Measurements from ENCODE around the gene KMT2D.
"Not testable (repeated sequence)": the region's sequence is repeated elsewhere in the genome, so short reads cannot be mapped to it uniquely, and the experiment has no call there.

Gene KMT2D

DNA sequence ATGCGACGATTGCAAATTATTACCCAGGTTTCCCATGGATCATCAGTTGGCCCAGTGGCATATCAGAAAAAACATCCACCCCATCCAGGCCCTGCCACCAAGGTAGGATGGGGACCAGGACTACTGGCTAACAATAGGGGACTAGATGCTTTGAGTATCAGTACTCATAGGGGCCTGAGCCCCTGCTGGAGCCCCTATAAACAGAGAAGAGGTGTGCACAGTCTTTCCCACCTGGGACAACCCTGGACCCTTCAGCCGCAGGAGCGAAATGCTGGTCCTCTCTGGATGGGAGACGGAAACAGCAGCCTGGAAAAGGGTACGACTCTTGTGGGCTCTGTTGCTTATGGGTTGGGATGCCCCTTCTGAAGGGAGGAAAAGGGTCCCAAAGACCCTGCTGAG lies 28.3 kb upstream of the KMT2D start:
- DNase-seq (ENCODE audit: low read depth), result no peak

GRCh38 chr12:49088150-49088931 lies 27.7 kb upstream of the KMT2D start:
- DNase-seq (ENCODE audit: low read depth), result peak; percentile 93

DNA sequence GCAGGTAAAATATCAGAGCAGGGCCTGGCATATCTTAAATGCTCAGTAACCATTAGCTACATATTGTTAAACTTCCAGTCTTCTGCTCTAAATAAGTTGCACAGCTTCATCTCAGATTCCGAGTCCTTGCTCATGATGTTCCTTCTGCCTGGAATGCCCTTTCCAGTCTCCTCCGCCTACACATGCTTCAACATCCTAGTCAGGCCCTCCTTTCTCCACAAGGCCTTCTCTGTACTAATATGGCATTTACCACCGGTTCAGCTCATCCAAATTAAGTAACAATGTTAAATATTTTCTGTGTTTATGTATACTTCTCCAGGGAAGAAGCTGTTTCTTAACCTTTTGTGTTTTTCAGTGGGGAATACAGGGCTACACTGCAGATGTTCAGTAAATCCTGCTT lies 25.5 kb upstream of the KMT2D start:
- no peak for DNase-seq (ENCODE audit: low read depth)

DNA sequence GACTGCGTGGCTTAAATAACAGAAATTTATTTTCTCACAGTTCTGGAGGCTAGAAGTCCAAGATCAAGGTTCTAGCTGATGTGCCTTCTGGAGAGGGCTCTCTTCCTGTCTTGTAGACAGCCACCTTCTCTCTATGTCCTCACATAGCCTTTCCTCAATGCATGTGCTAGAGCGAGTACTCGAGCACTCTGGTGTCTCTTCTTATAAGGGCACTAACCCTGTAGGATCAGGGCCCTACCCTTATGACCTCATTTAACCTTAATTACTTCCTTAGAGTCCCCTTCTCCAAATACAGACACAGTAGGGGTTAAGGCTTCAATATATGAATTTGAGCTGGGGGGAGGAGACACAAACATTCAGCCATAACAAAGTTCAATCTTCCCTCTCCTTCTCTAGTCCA lies 23.8 kb upstream of the KMT2D start:
- no peak for DNase-seq (ENCODE audit: low read depth)

DNA sequence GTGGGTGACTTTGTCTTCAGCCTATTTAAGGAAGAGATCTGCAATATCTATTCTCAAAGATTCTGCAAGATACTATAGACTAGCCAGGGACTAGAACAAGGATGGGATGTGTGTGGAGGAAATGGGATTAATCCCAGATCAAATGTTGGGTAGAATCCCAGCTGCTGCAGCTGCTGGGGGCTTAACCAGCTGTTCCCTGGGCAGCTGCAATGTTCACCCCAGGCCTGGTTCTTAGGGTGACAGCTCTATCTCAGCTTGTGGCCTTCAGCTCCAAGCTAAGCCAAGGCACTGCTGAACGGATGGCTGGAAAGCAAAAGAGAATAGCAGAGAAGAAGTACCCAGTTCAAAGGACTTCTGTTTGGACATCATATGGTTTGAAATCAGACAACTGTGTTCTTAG lies 19.2 kb upstream of the KMT2D start:
- no peak for DNase-seq (ENCODE audit: low read depth)

GRCh38 chr12:49070971-49071370 lies 10.4 kb upstream of the KMT2D start:
- no peak for DNase-seq (ENCODE audit: low read depth)

DNA sequence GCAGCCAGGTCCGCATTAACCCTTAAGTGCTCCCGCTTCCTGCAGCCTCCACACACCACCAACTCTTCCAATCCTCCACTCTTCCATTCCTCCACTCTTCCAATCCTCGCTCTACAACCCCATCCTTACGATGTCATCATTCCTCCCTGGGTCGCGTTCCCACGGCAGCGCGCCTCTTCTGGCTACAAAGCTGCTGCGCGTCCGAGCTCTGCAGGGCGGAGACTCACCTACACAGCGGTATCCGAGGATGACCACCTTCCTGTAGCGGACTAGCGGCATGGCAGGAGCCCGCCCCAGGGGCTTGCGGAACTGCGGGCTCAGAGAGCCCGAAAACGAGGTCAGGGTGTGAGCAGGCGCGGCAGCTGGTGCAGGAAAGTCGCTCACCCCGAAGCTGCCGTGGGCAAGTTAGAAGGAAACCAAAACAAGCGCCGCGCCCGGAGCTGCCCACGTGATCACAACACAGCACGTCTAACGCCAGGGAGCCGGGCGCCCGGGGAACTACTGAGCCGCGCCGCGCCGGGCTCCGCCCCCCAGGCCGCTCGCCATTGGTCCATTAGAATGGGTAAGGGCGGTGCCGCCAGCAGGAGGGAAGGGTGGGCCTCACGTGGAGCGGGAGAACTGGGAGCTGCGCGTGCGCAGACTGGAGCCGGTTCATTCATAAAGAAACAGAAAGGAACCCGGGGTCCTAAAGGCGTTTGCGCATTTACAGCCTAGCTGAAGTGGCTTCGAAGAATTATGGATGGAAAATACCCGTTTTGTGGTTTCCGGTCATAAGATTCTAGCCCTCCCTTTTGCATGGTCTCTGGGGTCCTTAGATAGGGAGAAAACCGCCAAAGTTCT lies 9.1 kb upstream of the KMT2D start, which contains the start of gene RHEBL1:
TSS of gene RHEBL1 (minus strand) at position 473 of the 840 bp plus-strand sequence. CDS start at position 279, 194 bp downstream.
- DNase-seq (ENCODE audit: low read depth), result peak; percentile 98

DNA sequence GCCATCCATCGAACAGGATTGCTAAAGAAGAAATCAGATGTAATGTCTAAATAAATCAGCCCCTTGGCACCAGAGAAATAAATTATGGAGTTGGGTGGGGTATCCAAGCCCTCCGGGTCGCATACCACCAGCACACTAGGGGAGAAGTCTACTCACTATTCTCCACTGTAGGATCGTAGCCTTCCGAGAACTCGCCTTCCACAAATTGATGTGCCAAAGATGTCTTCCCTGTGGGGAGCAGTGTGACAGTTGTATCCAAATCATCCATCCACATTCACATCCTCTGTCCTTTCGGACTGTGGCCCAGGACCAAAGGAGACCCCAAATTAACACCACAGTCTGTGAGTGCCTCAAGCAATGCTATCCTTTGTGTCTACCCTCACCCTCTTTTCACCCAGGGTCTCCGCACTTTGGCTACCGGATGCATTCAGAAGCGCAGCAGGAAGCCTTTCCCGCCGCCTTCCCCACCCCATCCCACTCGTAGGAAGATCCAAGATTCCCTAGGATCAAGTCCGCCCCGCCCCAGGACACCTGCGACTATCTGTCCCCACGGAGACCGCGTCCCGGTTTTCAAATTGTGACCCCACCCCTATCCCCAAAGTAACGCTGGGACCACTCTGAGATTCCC lies 8.4 kb upstream of the KMT2D start:
- DNase-seq (ENCODE audit: low read depth), result peak; percentile 34

DNA sequence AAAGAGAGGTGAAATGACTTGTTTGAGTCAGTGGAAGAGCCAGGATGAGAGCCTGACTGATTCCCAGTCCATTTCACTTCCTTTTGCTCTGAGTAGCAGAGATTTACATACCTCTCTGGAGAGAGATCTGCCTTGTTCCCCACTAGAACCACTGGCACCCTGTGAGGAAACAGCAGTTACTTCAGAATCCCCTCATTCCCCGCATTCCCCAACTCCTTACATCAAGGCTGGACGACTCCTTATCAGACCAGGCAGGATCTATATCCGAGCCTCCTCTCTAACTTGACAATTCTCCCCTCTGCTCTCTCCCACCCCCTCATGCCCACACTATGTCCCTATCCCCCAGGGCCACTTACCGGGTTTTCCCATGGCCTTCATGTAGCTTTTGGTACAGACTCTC lies 5.5 kb upstream of the KMT2D start:
- no peak for DNase-seq (ENCODE audit: low read depth)

GRCh38 chr12:49064767-49065152 lies 4.2 kb upstream of the KMT2D start:
- no peak for DNase-seq (ENCODE audit: low read depth)

GRCh38 chr12:49061916-49062315 lies 1.3 kb upstream of the KMT2D start:
- not testable (repeated sequence) for DNase-seq (ENCODE audit: low read depth)

GRCh38 chr12:49061157-49061650 lies 610 bp upstream of the KMT2D start:
- DNase-seq (ENCODE audit: low read depth), result peak; percentile 22

- peak; percentile 41 for DNase-seq (ENCODE audit: low read depth)
These were observed 1.1 kb downstream of the KMT2D start for GRCh38 chr12:49059299-49060171.

DNA sequence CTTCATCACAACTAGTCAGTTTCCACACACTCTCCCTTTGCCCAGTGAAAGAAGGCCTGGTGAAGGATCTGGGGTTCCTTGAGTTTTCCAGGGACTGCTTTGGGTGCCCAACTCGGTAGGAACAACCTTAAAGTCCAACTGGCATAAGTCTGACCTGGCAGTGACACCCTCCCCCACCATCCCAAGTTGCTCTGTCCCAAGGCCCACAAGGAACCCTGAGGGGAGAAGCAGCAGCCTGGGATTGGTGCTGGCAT lies 1.6 kb downstream of the KMT2D start:
- peak; percentile 28 for DNase-seq (ENCODE audit: low read depth)

DNA sequence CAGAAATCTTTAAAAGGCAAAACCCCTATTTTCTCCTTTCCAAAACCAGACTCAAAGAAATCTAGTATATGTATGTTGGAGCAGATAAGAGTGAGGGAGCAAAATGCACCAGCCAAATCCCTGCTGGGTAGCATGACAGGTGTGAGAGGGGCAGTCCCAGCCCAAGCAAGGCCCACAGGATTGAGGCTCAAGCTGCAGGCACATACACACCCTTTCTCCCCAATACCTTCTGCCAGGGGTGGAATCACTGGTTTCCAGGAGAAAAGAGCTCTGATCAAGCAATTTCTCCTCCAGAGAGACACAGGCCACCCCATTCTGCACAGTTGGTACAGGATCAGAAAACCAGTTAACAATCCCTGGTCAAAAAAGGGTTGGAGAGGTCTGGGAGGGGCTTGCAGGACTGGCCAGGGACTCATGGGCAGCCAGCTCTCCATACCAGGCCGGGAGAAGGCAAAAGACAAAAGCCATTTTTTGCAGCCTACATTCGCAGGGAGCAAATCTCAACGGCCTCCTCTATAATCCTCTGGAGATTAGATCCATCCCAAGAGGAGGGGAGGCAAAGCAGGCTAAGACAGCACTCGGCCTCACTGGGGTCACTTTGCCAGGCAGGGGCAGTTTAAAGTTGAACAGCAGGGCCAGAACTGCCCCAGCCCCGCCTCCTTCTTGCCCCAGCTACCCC lies 2.1 kb downstream of the KMT2D start:
- DNase-seq (ENCODE audit: low read depth), result peak; percentile 20

DNA sequence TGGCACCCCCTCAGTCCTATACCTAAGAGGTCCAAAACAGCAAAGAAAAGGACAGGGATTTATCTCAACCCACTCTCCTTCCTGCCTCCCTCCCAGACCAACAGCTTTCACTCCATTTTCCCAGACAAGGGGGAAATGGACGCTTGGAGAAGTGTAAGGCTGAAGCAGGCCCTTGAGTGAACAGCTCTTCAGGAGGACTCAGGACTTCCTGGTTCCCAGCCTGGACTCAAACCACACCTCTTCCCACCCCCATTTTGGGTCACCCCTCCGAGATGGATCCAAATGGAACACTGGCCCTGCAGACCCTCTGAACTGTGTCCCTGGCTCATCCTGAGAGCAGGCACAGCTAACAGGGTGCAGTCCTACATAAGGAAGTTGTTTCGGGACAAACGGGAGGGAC lies 2.7 kb downstream of the KMT2D start:
- no peak for DNase-seq (ENCODE audit: low read depth)

DNA sequence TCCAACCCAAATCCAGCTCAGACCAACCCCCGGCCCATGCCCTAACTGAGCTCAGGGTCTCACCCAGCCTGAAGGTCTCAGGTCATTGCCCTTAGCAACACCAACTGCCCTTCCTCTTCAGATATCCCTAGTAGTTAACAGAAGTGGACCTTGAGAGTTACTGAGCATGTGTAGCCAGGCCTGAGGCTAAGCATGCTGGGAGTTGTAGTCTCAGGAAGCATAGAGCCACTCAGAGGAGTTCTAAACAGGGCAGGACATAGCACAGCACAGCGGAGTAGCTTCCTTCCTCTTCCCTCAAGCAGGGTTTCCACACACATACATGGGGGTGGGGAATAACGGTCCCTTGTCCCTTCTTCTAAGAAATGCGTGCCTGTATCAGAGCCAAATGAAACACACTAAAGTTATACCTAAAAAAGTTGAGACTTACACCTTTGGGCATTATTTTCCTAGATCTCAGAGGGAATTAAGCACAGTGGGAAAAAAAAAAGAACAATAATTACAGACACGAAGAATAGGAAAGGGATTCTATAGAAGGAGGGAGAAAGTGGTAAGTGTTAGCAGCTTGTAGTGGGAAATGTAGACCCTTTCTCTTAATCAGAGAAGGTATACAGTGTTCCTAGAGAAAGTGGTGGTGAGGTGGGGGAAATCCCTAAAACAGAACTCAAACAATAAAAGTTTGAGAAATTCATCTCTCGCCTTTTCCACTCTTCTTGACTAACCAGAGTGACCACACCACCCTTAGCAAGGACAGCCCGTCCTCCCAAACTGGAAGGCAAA lies 4.4 kb downstream of the KMT2D start:
- DNase-seq (ENCODE audit: low read depth), result peak; percentile 85

GRCh38 chr12:49055092-49055491 lies 5.5 kb downstream of the KMT2D start:
- DNase-seq (ENCODE audit: low read depth), result no peak

GRCh38 chr12:49054524-49054923 lies 6.1 kb downstream of the KMT2D start:
- no peak for DNase-seq (ENCODE audit: low read depth)

- DNase-seq (ENCODE audit: low read depth), result no peak
These were observed 6.5 kb downstream of the KMT2D start for GRCh38 chr12:49054096-49054495.
